ENCODE measurements around the gene EEPD1.

EEPD1 gene

DNA sequence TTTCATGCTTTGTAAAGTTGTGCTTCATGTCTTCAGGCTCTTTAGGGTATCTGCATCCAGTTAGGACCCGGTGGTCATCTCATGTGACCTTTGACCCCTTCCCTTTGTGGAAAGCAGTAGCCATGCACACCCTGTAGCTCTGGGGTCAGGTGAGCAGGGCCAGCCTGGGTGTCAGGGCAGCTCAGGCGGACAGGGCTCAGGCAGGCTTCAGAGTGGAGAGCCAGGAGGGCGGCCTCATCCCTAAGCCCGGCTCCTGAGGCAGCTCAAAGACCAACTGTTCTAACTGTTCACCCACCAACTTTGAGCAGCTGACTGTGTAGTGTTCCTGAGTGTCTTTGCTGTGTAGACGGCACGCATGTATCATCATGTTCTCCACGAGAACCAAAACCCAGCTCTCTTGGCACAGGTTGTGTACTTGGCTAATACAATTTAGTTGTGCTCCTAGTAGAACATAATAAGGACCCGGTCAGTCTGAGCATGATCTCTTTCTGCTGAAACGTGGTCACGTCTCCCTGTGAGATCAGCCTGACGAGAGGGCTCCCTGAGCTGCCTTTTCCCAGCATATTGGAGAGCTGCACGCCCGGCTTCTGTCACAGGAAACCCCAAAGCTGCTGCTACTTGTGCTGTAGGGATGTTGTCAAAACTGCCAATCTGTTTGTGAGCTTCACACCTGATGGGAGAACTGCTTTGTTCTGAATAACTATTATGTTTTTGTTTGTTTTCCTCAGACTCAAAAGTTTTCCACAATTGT lies 30.0 kb downstream of the EEPD1 start:
- TF ChIP-seq CTCF (conservative IDR thresholded peaks at IDR 0.05), result no peak
- H3K27ac ChIP-seq, result no peak overlapping the region

DNA sequence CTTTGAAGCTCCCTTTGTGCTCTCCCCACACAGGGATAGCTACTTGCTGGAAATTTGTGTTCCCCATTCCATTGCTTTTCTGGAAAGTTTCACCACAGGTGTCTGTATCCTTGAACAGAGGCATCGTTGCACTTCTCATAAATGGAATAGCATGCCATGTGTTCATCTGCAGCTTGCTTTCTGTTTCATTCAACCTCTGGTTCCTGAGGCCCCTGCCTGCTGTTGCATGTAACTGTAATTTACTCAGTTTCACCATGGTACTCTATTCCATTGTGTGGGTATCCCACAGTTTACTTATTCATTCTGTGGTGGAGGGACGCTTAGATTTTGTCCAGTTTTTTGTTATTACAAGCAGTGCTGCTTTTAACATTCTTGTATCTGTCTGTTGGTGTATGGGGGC lies 32.0 kb downstream of the EEPD1 start:
- no peak for TF ChIP-seq CTCF (conservative IDR thresholded peaks at IDR 0.05)
- no peak overlapping the region for H3K27ac ChIP-seq

- H3K27ac ChIP-seq, result no peak overlapping the region
- TF ChIP-seq CTCF (conservative IDR thresholded peaks at IDR 0.05), result no peak
Measured at GRCh38 chr7:36185756-36186155, 32.7 kb downstream of the EEPD1 start.

GRCh38 chr7:36186359-36187121 lies 33.5 kb downstream of the EEPD1 start:
- TF ChIP-seq CTCF (conservative IDR thresholded peaks at IDR 0.05), result no peak
- H3K27ac ChIP-seq, result 0 out of 2 replicates have a peak overlapping the region, but pooled peaks have one; percentile 8

GRCh38 chr7:36188266-36188665 lies 35.2 kb downstream of the EEPD1 start:
- no peak for TF ChIP-seq CTCF (conservative IDR thresholded peaks at IDR 0.05)
- no peak overlapping the region for H3K27ac ChIP-seq

DNA sequence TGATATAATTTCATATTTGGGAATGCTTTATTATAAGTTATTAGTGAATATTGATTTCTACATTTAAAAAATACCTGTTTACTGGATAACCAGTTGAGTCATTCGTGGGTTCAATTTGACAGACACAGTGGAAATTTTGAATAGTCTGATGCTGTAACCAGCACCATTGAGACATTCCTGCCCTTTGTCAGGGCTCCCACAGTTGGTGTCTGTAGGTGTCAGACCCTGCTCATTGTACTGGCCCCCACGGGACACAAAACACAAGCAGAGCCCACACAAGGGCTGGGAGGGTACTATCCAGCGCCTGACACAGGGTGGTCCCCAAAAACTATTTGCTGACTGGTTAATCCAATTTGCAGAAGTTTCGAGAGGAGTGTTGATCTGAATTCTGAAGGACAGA lies 35.9 kb downstream of the EEPD1 start:
- TF ChIP-seq CTCF (conservative IDR thresholded peaks at IDR 0.05), result no peak
- no peak overlapping the region for H3K27ac ChIP-seq

- H3K27ac ChIP-seq, result no peak overlapping the region
- no peak for TF ChIP-seq CTCF (conservative IDR thresholded peaks at IDR 0.05)
Measured at GRCh38 chr7:36190447-36191291, 37.6 kb downstream of the EEPD1 start.

All from VCaP (cell line).